Body of pancreas (tissue), 4 donors: Measurements from ENCODE around the gene KRTAP5-7. TPM values are rescaled to one million over a fixed set of nuclear protein-coding genes. Genes with fewer than 3 reads are reported as not detected.

ENCODE experiments used
- ATAC-seq: fragments of 150-250 bp; one replicate; pipeline ENCODE4 v1.9.1; 2016
- DNase-seq, 4 donors: peaks; one replicate each; pipeline ENCODE4 v3.0.0-alpha.2; 2019
- H3K27ac ChIP-seq, 4 donors: fragments of 200-600 bp; sonication (generic); 1 replicate in 3 of 4; 2 replicates in 1 of 4; pipeline versions ENCODE4 v1.5.1 to v1.6.1; 2016 to 2019; ENCODE audit warnings: mild to moderate bottlenecking in 1 of 4, mixed read lengths in 1 of 4, moderate library complexity in 1 of 4
- H3K27me3 ChIP-seq, 2 donors: fragments of 200-600 bp; sonication (generic); one replicate each; pipeline ENCODE4 v1.6.0; 2016; ENCODE audit warnings: mild to moderate bottlenecking in 1 of 2
- H3K36me3 ChIP-seq, 2 donors: fragments of 200-600 bp; sonication (generic); replicated peaks in 1 of 2; 2 replicates each; pipeline ENCODE4 v1.5.1; 2016; ENCODE audit warnings: low read depth in 2 of 2; ENCODE audit not compliant: insufficient read depth in 1 of 2
- H3K4me1 ChIP-seq: fragments of 200-600 bp; sonication (generic); one replicate; pipeline ENCODE4 v1.6.0; 2016
- H3K4me3 ChIP-seq, 2 donors: fragments of 200-600 bp; sonication (generic); 1 replicate in 1 of 2; 2 replicates in 1 of 2; pipeline ENCODE4 v1.5.1; 2016 to 2019
- H3K9me3 ChIP-seq, 3 donors: fragments of 200-600 bp; sonication (generic); 1 replicate in 2 of 3; 2 replicates in 1 of 3; pipeline ENCODE4 v1.5.1; 2016
- POLR2A ChIP-seq, 3 donors: fragments of 450-650 bp; IDR thresholded peaks; one replicate each; pipeline ENCODE4 v1.6.1; 2016; ENCODE audit warnings: antibody characterized with exemption in 3 of 3, mild to moderate bottlenecking in 2 of 3
- WGBS, 2 donors: methylation state at CpG; one replicate each; pipeline ENCODE4 v1.1.5; 2017; 5-methylcytosine and 5-hydroxymethylcytosine counted together
- intact Hi-C: fragments of 100-400 bp; cut with DNase I; formaldehyde crosslinking; loops from one replicate; pipeline ENCODE4 v1.15.1; 2023
- total RNA-seq, 2 donors: library from RNA; depleted of rRNA; stranded (reverse); fragments of >200 nt; gene quantifications; one replicate each; pipeline ENCODE4 v1.1.0, GENCODE V29; 2016
- TF ChIP-seq, protein P1 (sequence below), 7 experiments: fragments of 450-650 bp in 4 of 7; fragments of 200-600 bp in 3 of 7; sonication (generic) in 3 of 7; IDR thresholded peaks; one replicate each; pipeline ENCODE4 v1.5.1; 2016 to 2019; ENCODE audit warnings: antibody characterized with exemption in 7 of 7

The KRTAP5-7 gene
- total RNA-seq, 2 donors from 2014 or later = not detected

DNA sequence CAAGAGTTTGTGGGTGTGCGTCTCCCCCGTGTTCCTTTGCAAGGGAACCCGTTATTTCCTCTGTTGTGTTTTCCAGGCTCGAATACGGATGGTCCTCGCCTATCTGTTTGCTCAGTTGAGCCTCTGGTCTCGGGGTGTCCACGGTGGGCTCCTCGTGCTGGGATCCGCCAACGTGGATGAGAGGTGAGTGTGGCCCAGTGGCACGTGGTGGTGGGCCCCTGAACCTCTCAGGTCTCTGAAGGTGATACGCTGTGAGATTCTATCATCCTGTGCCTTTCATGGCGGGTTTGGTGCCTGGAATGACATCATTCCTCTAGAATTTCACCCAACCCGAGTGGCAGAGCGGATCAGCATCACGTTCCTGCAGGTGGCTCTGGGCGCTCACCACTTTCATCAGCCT is 41.6 kb upstream of the KRTAP5-7 start:
- Histone ChIP-seq H3K27ac (no peak overlapping the region), H3K27me3 (no peaks in the 10 kb centered on the region), H3K4me1 (no peaks in the 10 kb centered on the region), H3K4me3 (no peak overlapping the region), H3K9me3 (no peaks in the 10 kb centered on the region), H3K36me3 (peaks cover 10 to 27% of the 10 kb centered on the region in 2 donors)
- ATAC-seq = no peak
- WGBS, 2 donors = 95 to 97% methylated on average over 11 to 18 of the region's 18 CpGs
- TF ChIP-seq, protein P1, sequence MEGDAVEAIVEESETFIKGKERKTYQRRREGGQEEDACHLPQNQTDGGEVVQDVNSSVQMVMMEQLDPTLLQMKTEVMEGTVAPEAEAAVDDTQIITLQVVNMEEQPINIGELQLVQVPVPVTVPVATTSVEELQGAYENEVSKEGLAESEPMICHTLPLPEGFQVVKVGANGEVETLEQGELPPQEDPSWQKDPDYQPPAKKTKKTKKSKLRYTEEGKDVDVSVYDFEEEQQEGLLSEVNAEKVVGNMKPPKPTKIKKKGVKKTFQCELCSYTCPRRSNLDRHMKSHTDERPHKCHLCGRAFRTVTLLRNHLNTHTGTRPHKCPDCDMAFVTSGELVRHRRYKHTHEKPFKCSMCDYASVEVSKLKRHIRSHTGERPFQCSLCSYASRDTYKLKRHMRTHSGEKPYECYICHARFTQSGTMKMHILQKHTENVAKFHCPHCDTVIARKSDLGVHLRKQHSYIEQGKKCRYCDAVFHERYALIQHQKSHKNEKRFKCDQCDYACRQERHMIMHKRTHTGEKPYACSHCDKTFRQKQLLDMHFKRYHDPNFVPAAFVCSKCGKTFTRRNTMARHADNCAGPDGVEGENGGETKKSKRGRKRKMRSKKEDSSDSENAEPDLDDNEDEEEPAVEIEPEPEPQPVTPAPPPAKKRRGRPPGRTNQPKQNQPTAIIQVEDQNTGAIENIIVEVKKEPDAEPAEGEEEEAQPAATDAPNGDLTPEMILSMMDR (IDR thresholded peaks at IDR 0.05) = no peak
- TF ChIP-seq POLR2A (IDR thresholded peaks at IDR 0.05) = no peak
- intact Hi-C loops = no loop called here
- no peak for DNase-seq

DNA sequence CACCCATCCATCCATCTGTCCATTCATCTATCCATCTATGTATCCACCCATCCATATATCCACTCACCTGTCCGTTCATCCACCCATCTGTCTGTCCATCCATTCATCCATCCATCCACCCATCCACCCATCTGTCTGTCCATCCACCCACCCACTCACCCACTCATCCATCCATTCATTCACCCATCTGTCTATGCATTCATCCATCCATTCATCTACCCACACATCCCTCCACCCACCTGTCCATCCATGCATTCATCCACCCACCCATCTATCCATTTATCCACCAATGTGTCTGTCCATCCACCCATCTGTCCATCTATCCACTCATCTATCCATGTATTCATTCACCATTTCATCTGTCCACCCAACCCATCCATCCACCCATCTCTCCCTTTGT is 40.7 kb upstream of the KRTAP5-7 start:
- no peak for TF ChIP-seq POLR2A (IDR thresholded peaks at IDR 0.05)
- TF ChIP-seq, protein P1 (IDR thresholded peaks at IDR 0.05) = no peak
- no peaks in the 10 kb centered on the region for H3K4me1 ChIP-seq
- no peak overlapping the region for H3K4me3 ChIP-seq
- 85 to 100% methylated on average over 1 of the region's 1 CpG for WGBS, 2 donors
- H3K27me3 ChIP-seq = no peaks in the 10 kb centered on the region
- intact Hi-C loops = no loop called here
- DNase-seq (no peak), ATAC-seq (no peak)
- no peaks in the 10 kb centered on the region for H3K9me3 ChIP-seq
- no peak overlapping the region for H3K27ac ChIP-seq
- peaks cover 15 to 31% of the 10 kb centered on the region in 2 donors for H3K36me3 ChIP-seq

DNA sequence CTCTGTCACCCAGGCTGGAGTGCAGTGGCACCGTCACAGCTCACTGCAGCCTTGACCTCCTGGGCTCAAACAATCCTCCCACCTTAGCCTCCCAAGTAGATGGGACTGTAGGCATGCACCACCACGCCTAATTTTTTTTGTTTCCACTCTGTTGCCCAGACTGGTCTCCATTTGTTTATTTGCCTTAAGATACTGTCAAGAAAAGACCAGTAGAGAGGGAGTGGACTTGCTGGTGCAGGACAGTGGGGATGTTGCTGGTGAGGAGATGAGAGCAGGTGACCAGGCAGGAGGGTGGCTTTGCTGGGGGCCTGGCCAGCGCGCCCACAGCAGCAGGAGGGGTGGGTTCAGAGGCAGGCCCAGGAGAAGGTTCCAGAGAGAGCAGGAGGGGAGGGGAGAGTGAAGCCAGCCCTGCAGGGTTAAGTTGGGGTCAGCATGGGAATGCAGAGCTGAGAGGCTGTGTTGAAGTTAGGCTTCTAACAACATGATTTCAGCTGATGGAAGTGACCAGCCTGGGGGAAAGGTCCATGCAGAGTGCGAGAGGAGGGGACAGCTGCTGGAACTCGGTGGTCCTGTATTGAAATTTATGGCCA is 38.3 kb upstream of the KRTAP5-7 start:
- Histone ChIP-seq H3K36me3 (peaks cover 11 to 24% of the 10 kb centered on the region in 2 donors), H3K4me3 (no peak overlapping the region), H3K4me1 (no peaks in the 10 kb centered on the region), H3K9me3 (no peaks in the 10 kb centered on the region), H3K27me3 (no peaks in the 10 kb centered on the region), H3K27ac (no peak overlapping the region)
- WGBS, 2 donors = 92 to 95% methylated on average over 6 of the region's 6 CpGs
- DNase-seq (no peak), ATAC-seq (no peak)
- TF ChIP-seq POLR2A (IDR thresholded peaks at IDR 0.05) = no peak
- TF ChIP-seq, protein P1 (IDR thresholded peaks at IDR 0.05) = no peak
- intact Hi-C loops = no loop called here

DNA sequence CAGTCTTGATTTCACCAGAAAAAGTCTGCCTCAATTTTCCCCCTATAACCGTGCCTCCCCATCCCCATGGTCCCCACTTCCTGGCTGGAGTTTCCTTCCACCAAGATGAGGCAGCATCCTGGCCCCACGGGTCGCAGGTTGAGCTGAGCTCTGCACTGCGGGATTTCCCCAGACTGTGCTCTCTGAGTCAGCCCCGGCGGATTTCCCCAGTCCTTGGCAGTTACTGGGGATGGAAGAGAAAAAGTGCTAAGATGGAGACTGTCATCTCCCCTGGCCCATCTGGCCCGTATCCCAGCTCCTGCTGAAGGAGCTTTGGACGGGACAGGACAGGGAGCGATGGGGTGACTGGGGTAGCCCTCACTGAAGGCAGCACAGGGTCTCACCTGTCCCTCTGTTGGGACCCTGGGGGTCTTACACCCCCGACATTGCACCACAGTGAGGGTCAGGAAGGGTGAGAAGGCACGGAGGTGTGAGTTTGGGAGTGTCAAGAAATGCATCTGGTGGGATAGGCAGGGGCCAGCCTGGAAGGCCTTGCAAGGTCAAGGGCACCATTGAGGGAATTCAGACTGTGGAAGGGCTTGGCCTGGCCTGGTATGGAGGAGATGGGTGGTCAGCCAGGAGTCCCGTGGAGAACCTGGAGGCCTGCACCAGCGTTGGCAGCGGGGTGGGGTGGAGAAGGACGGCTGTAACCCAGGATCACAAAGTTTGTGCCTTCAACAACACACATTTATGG is 37.6 kb upstream of the KRTAP5-7 start:
- WGBS, 2 donors = 82 to 94% methylated on average over 11 to 15 of the region's 15 CpGs
- Histone ChIP-seq H3K27ac (no peak overlapping the region), H3K4me1 (no peaks in the 10 kb centered on the region), H3K4me3 (no peak overlapping the region), H3K36me3 (peaks cover 8 to 22% of the 10 kb centered on the region in 2 donors), H3K9me3 (no peaks in the 10 kb centered on the region), H3K27me3 (no peaks in the 10 kb centered on the region)
- intact Hi-C loops = no loop called here
- ATAC-seq = no peak
- DNase-seq = peak in 1 of 4 donors; percentile 6
- TF ChIP-seq, protein P1 (IDR thresholded peaks at IDR 0.05) = no peak
- TF ChIP-seq POLR2A (IDR thresholded peaks at IDR 0.05) = no peak
